ENCODE results near the gene WASHC3. TPM values are rescaled to one million over a fixed set of nuclear protein-coding genes. Genes with fewer than 3 reads are reported as not detected.
"Not testable (repeated sequence)": the region's sequence is repeated elsewhere in the genome, so short reads cannot be mapped to it uniquely, and the experiment has no call there.

WASHC3 gene
- 10 to 100 TPM; 53.4 to 54.7 TPM for total RNA-seq

GRCh38 chr12:102061560-102062418, at the start of gene WASHC3:
WASHC3 (minus strand) TSS chr12:102061991; CDS start chr12:102061962, 29 bp downstream.
- Mint-ChIP-seq H3K4me3 (peak within 1 kb of the TSS; percentile 82), H3K27ac (peak within 1 kb of the TSS; percentile 89), H3K9me3 (no peaks in the 10 kb centered on the region), H3K4me1 (peaks cover 49% of the 10 kb centered on the region), H3K27me3 (no peaks in the 10 kb centered on the region), H3K36me3 (ENCODE audit: low read depth) (peaks cover 40% of the 10 kb centered on the region)
- CTCF ChIA-PET = interaction anchor here (0.8 to 1.3 kb wide), 2 partner anchors 59 to 231 kb away, joined by 3 to 5 read pairs; partner anchors contain the start of gene GNPTAB
- peak; percentile 97 for DNase-seq
- POLR2A ChIA-PET = interaction anchor here (0.6 to 2.5 kb wide), 30 partner anchors 10 to 1868 kb away, joined by 3 to 48 read pairs (median 4); partner anchors contain the start of genes HSP90B1, NUP37 and PARPBP

- Mint-ChIP-seq H3K9me3 (peaks cover 16% of the 10 kb centered on the region), H3K4me3 (no peak overlapping the region), H3K36me3 (ENCODE audit: low read depth) (peaks cover 71% of the 10 kb centered on the region), H3K27ac (no peak overlapping the region), H3K27me3 (no peaks in the 10 kb centered on the region), H3K4me1 (peaks cover 11% of the 10 kb centered on the region)
- ChIA-PET POLR2A (interaction anchor here (1.6 to 1.7 kb wide), 2 partner anchors 9 to 49 kb away, joined by 5 to 10 read pairs; partner anchors contain the start of genes NUP37, PARPBP and WASHC3), CTCF (no interaction called here)
- no peak for DNase-seq
Observed at GRCh38 chr12:102110782-102111181, 49.0 kb upstream of the WASHC3 start.

- Mint-ChIP-seq H3K4me1 (peaks cover 11% of the 10 kb centered on the region), H3K4me3 (no peak overlapping the region), H3K36me3 (ENCODE audit: low read depth) (peaks cover 92% of the 10 kb centered on the region), H3K27ac (peak overlapping the region; percentile 43), H3K9me3 (peaks cover 20% of the 10 kb centered on the region), H3K27me3 (no peaks in the 10 kb centered on the region)
- no peak for DNase-seq
- ChIA-PET POLR2A (interaction anchor here (1.4 kb wide), 1 partner anchor 14 kb away, joined by 3 read pairs; no protein-coding TSS in a partner anchor), CTCF (no interaction called here)
Observed at GRCh38 chr12:102107970-102108369, 46.2 kb upstream of the WASHC3 start.

GRCh38 chr12:102106905-102107304, 45.1 kb upstream of the WASHC3 start:
- peaks cover 11% of the 10 kb centered on the region for H3K4me1 Mint-ChIP-seq
- H3K27ac Mint-ChIP-seq = no peak overlapping the region
- no peak overlapping the region for H3K4me3 Mint-ChIP-seq
- H3K9me3 Mint-ChIP-seq = peaks cover 20% of the 10 kb centered on the region
- no peak for DNase-seq
- CTCF ChIA-PET = no interaction called here
- POLR2A ChIA-PET = no interaction called here
- H3K36me3 Mint-ChIP-seq (ENCODE audit: low read depth) = peaks cover 93% of the 10 kb centered on the region
- no peaks in the 10 kb centered on the region for H3K27me3 Mint-ChIP-seq

GRCh38 chr12:102096855-102097254, 35.1 kb upstream of the WASHC3 start:
- DNase-seq = no peak
- Mint-ChIP-seq H3K36me3 (ENCODE audit: low read depth) (peaks cover 20% of the 10 kb centered on the region), H3K9me3 (no peaks in the 10 kb centered on the region), H3K27ac (no peak overlapping the region), H3K4me1 (peaks cover 4% of the 10 kb centered on the region), H3K27me3 (no peaks in the 10 kb centered on the region), H3K4me3 (no peak overlapping the region)
- ChIA-PET CTCF (interaction anchor here (1.1 to 1.7 kb wide), 2 partner anchors 27 to 388 kb away, joined by 3 to 6 read pairs; no protein-coding TSS in a partner anchor), POLR2A (interaction anchor here (1.0 kb wide), 1 partner anchor 36 kb away, joined by 3 read pairs; no protein-coding TSS in a partner anchor)

GRCh38 chr12:102095677-102096263, 34.0 kb upstream of the WASHC3 start:
- ChIA-PET POLR2A (no interaction called here), CTCF (interaction anchor here (1.0 to 1.3 kb wide), 2 partner anchors 14 to 448 kb away, joined by 3 read pairs; no protein-coding TSS in a partner anchor)
- Mint-ChIP-seq H3K4me1 (peaks cover 4% of the 10 kb centered on the region), H3K4me3 (no peak overlapping the region), H3K36me3 (ENCODE audit: low read depth) (peaks cover 20% of the 10 kb centered on the region), H3K9me3 (no peaks in the 10 kb centered on the region), H3K27me3 (no peaks in the 10 kb centered on the region), H3K27ac (no peak overlapping the region)
- no peak for DNase-seq

GRCh38 chr12:102093319-102093718, 31.5 kb upstream of the WASHC3 start:
- Mint-ChIP-seq H3K4me1 (peaks cover 4% of the 10 kb centered on the region), H3K9me3 (no peaks in the 10 kb centered on the region), H3K4me3 (no peak overlapping the region), H3K27me3 (no peaks in the 10 kb centered on the region), H3K36me3 (ENCODE audit: low read depth) (peaks cover 18% of the 10 kb centered on the region), H3K27ac (no peak overlapping the region)
- CTCF ChIA-PET = interaction anchor here (0.9 kb wide), 1 partner anchor 391 kb away, joined by 4 read pairs; no protein-coding TSS in a partner anchor
- no peak for DNase-seq
- POLR2A ChIA-PET = no interaction called here

- H3K4me3 Mint-ChIP-seq, CTCF ChIA-PET, H3K27me3 Mint-ChIP-seq, DNase-seq, H3K9me3 Mint-ChIP-seq, H3K27ac Mint-ChIP-seq, H3K4me1 Mint-ChIP-seq: not testable (repeated sequence)
- H3K36me3 Mint-ChIP-seq (ENCODE audit: low read depth) = peaks cover 18% of the 10 kb centered on the region
- POLR2A ChIA-PET = interaction anchor here (0.6 kb wide), 1 partner anchor 348 kb away, joined by 3 read pairs; no protein-coding TSS in a partner anchor
Observed at GRCh38 chr12:102089228-102089835, 27.5 kb upstream of the WASHC3 start.

- Mint-ChIP-seq H3K27ac (no peak overlapping the region), H3K36me3 (ENCODE audit: low read depth) (peaks cover 57% of the 10 kb centered on the region), H3K4me1 (no peaks in the 10 kb centered on the region), H3K9me3 (no peaks in the 10 kb centered on the region), H3K4me3 (no peak overlapping the region), H3K27me3 (no peaks in the 10 kb centered on the region)
- no peak for DNase-seq
- POLR2A ChIA-PET = interaction anchor here (1.8 kb wide), 1 partner anchor 10 kb away, joined by 3 read pairs; no protein-coding TSS in a partner anchor
- CTCF ChIA-PET = no interaction called here
Observed at GRCh38 chr12:102080842-102081241, 19.1 kb upstream of the WASHC3 start.

GRCh38 chr12:102072092-102072491, 10.3 kb upstream of the WASHC3 start:
- H3K27me3 Mint-ChIP-seq, CTCF ChIA-PET, H3K4me3 Mint-ChIP-seq, H3K27ac Mint-ChIP-seq, H3K4me1 Mint-ChIP-seq, DNase-seq, H3K9me3 Mint-ChIP-seq, POLR2A ChIA-PET: not testable (repeated sequence)
- H3K36me3 Mint-ChIP-seq (ENCODE audit: low read depth) = peaks cover 14% of the 10 kb centered on the region

GRCh38 chr12:102069707-102070106, 7.9 kb upstream of the WASHC3 start:
- no peaks in the 10 kb centered on the region for H3K27me3 Mint-ChIP-seq
- peaks cover 2% of the 10 kb centered on the region for H3K36me3 Mint-ChIP-seq (ENCODE audit: low read depth)
- H3K9me3 Mint-ChIP-seq = no peaks in the 10 kb centered on the region
- no peak overlapping the region for H3K27ac Mint-ChIP-seq
- DNase-seq = no peak
- peaks cover 3% of the 10 kb centered on the region for H3K4me1 Mint-ChIP-seq
- no peak overlapping the region for H3K4me3 Mint-ChIP-seq
- ChIA-PET CTCF (interaction anchor here (1.0 to 1.5 kb wide), 2 partner anchors 30 to 48 kb away, joined by 3 to 4 read pairs; no protein-coding TSS in a partner anchor), POLR2A (interaction anchor here (0.8 to 1.5 kb wide), 2 partner anchors 11 to 49 kb away, joined by 3 read pairs; no protein-coding TSS in a partner anchor)

GRCh38 chr12:102067574-102068258, 5.9 kb upstream of the WASHC3 start:
- H3K27ac Mint-ChIP-seq = no peak overlapping the region
- no peaks in the 10 kb centered on the region for H3K27me3 Mint-ChIP-seq
- no peak overlapping the region for H3K4me3 Mint-ChIP-seq
- ChIA-PET CTCF (no interaction called here), POLR2A (no interaction called here)
- no peak for DNase-seq
- no peaks in the 10 kb centered on the region for H3K36me3 Mint-ChIP-seq (ENCODE audit: low read depth)
- peaks cover 12% of the 10 kb centered on the region for H3K4me1 Mint-ChIP-seq
- no peaks in the 10 kb centered on the region for H3K9me3 Mint-ChIP-seq

All from activated CD4-positive, alpha-beta memory T cell treated with anti-CD3 and anti-CD28 coated beads, Interleukin-2, amount 10 ng/mL, durations not matched to agents 7 days and 5 days (primary cell).